ENCODE results near the gene HPS1.

Gene HPS1

DNA sequence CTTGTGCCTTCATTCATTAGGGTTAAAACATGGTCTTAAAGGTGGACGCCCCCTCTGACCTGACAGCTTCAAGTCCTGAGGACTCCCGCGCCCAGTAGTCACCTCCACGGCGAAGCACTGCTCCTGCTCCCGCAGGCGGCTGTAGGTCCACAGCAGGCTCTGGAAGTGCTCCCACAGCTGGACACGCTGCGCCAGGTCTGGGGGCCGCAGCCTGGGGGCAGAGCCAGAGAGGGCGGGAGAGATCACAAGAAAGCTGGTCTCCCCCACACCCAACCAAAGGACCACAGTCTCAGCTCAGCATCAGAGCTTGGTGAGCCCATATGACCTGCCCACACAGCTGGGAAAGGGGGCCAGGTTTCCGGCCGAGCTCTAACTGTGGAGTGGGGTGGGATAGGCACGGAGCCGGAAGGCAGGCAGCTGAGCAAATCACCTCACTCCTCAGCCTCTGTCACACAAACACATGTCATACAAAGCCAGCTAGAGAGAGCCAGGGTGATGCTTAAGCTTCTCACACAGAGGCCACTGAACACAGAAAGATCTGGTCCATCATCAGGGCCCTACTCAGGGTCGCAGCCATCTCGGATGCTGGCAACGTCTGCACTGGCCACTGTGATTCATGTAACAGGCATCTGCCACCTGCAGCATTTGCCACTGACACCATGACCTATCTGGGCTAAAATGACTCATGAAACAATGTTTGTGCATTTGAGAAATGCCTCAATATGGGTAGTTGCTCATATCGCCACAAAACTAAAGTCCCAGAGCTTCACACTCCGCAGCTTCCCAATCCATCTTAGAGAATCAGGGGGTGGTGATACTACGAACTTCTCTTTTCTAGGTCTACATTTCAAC lies 12.6 kb downstream of the HPS1 start (continued):
- no peak for TF ChIP-seq ZNF488 (tag by site-specific recombination; IDR thresholded peaks at IDR 0.05)
- TF ChIP-seq ZNF140 (tag by site-specific recombination; IDR thresholded peaks at IDR 0.05), result no peak
- no peak for TF ChIP-seq ZNF112 (tag by site-specific recombination; IDR thresholded peaks at IDR 0.05)
- TF ChIP-seq, protein P1, sequence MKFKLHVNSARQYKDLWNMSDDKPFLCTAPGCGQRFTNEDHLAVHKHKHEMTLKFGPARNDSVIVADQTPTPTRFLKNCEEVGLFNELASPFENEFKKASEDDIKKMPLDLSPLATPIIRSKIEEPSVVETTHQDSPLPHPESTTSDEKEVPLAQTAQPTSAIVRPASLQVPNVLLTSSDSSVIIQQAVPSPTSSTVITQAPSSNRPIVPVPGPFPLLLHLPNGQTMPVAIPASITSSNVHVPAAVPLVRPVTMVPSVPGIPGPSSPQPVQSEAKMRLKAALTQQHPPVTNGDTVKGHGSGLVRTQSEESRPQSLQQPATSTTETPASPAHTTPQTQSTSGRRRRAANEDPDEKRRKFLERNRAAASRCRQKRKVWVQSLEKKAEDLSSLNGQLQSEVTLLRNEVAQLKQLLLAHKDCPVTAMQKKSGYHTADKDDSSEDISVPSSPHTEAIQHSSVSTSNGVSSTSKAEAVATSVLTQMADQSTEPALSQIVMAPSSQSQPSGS (tag by site-specific recombination; IDR thresholded peaks at IDR 0.05; ENCODE audit: low read depth), result no peak
- TF ChIP-seq ZNF174 (tag by site-specific recombination; IDR thresholded peaks at IDR 0.05), result no peak
- no peak for TF ChIP-seq ZNF148 (tag by site-specific recombination; IDR thresholded peaks at IDR 0.05; ENCODE audit: borderline replicate concordance)

- Histone ChIP-seq H3K36me3 (ENCODE audit: control insufficient read depth in 2 of 2, insufficient read depth in 1 of 2, low read length in 2 of 2) (peaks cover 8 to 67% of the 10 kb centered on the region in 2 experiments), H3K4me1 (ENCODE audit: control insufficient read depth, insufficient read depth, low read length) (no peaks in the 10 kb centered on the region), H3K9me3 (ENCODE audit: control insufficient read depth, insufficient read depth, low read depth, low read length) (no peaks in the 10 kb centered on the region), H3K27ac (ENCODE audit: extremely low read depth, low read depth, low read length) (no peak overlapping the region), H3K4me3 (ENCODE audit: low read depth, low read length) (no peak overlapping the region)
- POLR2A ChIA-PET, result no interaction called here
- TF ChIP-seq WT1 (tag by site-specific recombination; IDR thresholded peaks at IDR 0.05), result no peak
- TF ChIP-seq ZNF670 (tag by site-specific recombination; IDR thresholded peaks at IDR 0.05; ENCODE audit: low read depth), result no peak
- no peak for TF ChIP-seq ZNF529 (tag by site-specific recombination; IDR thresholded peaks at IDR 0.05; ENCODE audit: insufficient replicate concordance)
- TF ChIP-seq ZNF610 (tag by site-specific recombination; IDR thresholded peaks at IDR 0.05; ENCODE audit: borderline replicate concordance), result no peak
- no peak for TF ChIP-seq ZFP3 (tag by site-specific recombination; IDR thresholded peaks at IDR 0.05; ENCODE audit: low read depth)
- TF ChIP-seq ZNF16 (tag by site-specific recombination; IDR thresholded peaks at IDR 0.05; ENCODE audit: low read depth), result no peak
- no peak for TF ChIP-seq ZNF777 (tag by site-specific recombination; IDR thresholded peaks at IDR 0.05; ENCODE audit: borderline replicate concordance)
- CTCF ChIA-PET, result interaction anchor here (3.7 kb wide), 1 partner anchor 8 kb away, joined by 30 read pairs; no protein-coding TSS in a partner anchor
These were observed 13.4 kb downstream of the HPS1 start for GRCh38 chr10:98433371-98433770.

DNA sequence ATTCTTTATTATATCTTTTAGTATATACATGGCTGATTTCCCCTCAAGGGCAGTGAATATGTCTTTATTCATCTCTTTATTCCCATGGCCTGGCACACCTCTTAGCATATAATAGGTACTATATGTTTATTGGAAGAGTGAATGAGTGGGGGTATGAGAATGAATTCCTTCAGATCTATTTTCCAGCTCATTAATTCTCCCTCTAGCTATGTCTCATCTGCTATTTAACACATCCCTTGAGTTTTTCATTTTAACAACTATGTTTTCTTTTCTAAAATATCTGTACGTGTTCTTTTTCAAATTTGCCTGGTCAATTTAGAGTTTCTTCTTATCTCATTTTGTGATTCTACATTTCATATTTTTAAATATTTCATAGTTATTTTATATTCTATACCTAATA lies 14.4 kb downstream of the HPS1 start:
- no peak for TF ChIP-seq SP7 (tag by site-specific recombination; IDR thresholded peaks at IDR 0.05)
- peak; percentile 93 for TF ChIP-seq ZNF660 (tag by site-specific recombination; IDR thresholded peaks at IDR 0.05)
- Histone ChIP-seq H3K4me1 (ENCODE audit: control insufficient read depth, insufficient read depth, low read length) (no peaks in the 10 kb centered on the region), H3K27ac (ENCODE audit: extremely low read depth, low read depth, low read length) (no peak overlapping the region), H3K9me3 (ENCODE audit: control insufficient read depth, insufficient read depth, low read depth, low read length) (no peaks in the 10 kb centered on the region), H3K4me3 (ENCODE audit: low read depth, low read length) (no peak overlapping the region), H3K36me3 (ENCODE audit: control insufficient read depth in 2 of 2, insufficient read depth in 1 of 2, low read length in 2 of 2) (peaks cover 8 to 69% of the 10 kb centered on the region in 2 experiments)
- POLR2A ChIA-PET, result no interaction called here
- CTCF ChIA-PET, result interaction anchor here (0.7 to 1.3 kb wide), 2 partner anchors 14 to 36 kb away, joined by 3 to 4 read pairs; partner anchors contain the start of gene HPS1

All from HEK293 (cell line).